ENCODE measurements around the gene CARHSP1.

DNA sequence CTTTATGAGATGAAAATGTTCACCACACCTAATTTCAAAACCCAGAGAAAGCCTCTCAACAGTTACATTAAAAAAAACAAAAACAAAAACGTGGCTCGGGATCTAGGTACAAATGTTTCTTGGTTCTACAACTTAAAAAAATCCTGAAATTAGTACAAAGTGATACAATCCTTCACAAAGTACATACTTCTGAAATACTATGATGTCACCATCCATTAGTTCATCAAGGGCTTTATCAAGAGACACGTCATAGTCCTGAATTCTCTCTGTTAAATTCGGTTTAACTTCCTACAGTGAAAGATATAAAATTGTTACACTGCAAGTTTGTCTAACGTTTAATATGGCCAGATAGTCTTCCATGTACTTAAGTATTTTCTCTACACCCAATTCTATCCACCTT, 31.5 kb upstream of the CARHSP1 start:
- no peak for TF ChIP-seq CTCF (IDR thresholded peaks at IDR 0.05; ENCODE audit: low read depth, low read length)
- no peak for TF ChIP-seq POLR2A (IDR thresholded peaks at IDR 0.05; ENCODE audit: extremely low read depth, insufficient read length)
- TF ChIP-seq, protein P1, sequence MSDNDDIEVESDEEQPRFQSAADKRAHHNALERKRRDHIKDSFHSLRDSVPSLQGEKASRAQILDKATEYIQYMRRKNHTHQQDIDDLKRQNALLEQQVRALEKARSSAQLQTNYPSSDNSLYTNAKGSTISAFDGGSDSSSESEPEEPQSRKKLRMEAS (IDR thresholded peaks at IDR 0.05; ENCODE audit: low read depth, low read length), result no peak
